ENCODE data around the gene FOCAD.

FOCAD gene

GRCh38 chr9:20788526-20789451 lies 104.7 kb downstream of the FOCAD start:
- no peak for DNase-seq (ENCODE audit: low read depth in 3 of 3)

- DNase-seq (ENCODE audit: low read depth in 3 of 3): no peak
These were observed 106.7 kb downstream of the FOCAD start for GRCh38 chr9:20790721-20791120.

GRCh38 chr9:20791682-20792081 lies 107.6 kb downstream of the FOCAD start:
- no peak for DNase-seq (ENCODE audit: low read depth in 3 of 3)

GRCh38 chr9:20804489-20805250 lies 120.6 kb downstream of the FOCAD start:
- DNase-seq (ENCODE audit: low read depth in 3 of 3): no peak

- no peak for DNase-seq (ENCODE audit: low read depth in 3 of 3)
These were observed 121.7 kb downstream of the FOCAD start for GRCh38 chr9:20805766-20806165.

- DNase-seq (ENCODE audit: low read depth in 3 of 3): no peak
These were observed 123.9 kb downstream of the FOCAD start for GRCh38 chr9:20808002-20808401.

GRCh38 chr9:20811872-20812271 lies 127.8 kb downstream of the FOCAD start:
- no peak for DNase-seq (ENCODE audit: low read depth in 3 of 3)

GRCh38 chr9:20815923-20816703 lies 132.1 kb downstream of the FOCAD start:
- no peak for DNase-seq (ENCODE audit: low read depth in 3 of 3)

GRCh38 chr9:20823051-20823450 lies 139.0 kb downstream of the FOCAD start:
- DNase-seq (ENCODE audit: low read depth in 3 of 3): no peak

- no peak for DNase-seq (ENCODE audit: low read depth in 3 of 3)
These were observed 147.0 kb downstream of the FOCAD start for GRCh38 chr9:20831028-20831427.

GRCh38 chr9:20832775-20833174 lies 148.7 kb downstream of the FOCAD start:
- DNase-seq (ENCODE audit: low read depth in 3 of 3): no peak

GRCh38 chr9:20835377-20836286 lies 151.6 kb downstream of the FOCAD start:
- no peak for DNase-seq (ENCODE audit: low read depth in 3 of 3)

GRCh38 chr9:20837166-20837565 lies 153.1 kb downstream of the FOCAD start:
- no peak for DNase-seq (ENCODE audit: low read depth in 3 of 3)

- no peak for DNase-seq (ENCODE audit: low read depth in 3 of 3)
These were observed 154.2 kb downstream of the FOCAD start for GRCh38 chr9:20838218-20838617.

- no peak for DNase-seq (ENCODE audit: low read depth in 3 of 3)
These were observed 160.9 kb downstream of the FOCAD start for GRCh38 chr9:20844916-20845315.

- DNase-seq (ENCODE audit: low read depth in 3 of 3): no peak
These were observed 164.4 kb downstream of the FOCAD start for GRCh38 chr9:20848490-20848889.

GRCh38 chr9:20853866-20854265 lies 169.8 kb downstream of the FOCAD start:
- no peak for DNase-seq (ENCODE audit: low read depth in 3 of 3)

GRCh38 chr9:20854444-20854843 lies 170.4 kb downstream of the FOCAD start:
- no peak for DNase-seq (ENCODE audit: low read depth in 3 of 3)

GRCh38 chr9:20863945-20864344 lies 179.9 kb downstream of the FOCAD start:
- DNase-seq (ENCODE audit: low read depth in 3 of 3): no peak

GRCh38 chr9:20865347-20865746 lies 181.3 kb downstream of the FOCAD start:
- no peak for DNase-seq (ENCODE audit: low read depth in 3 of 3)

GRCh38 chr9:20870115-20870514 lies 186.1 kb downstream of the FOCAD start:
- no peak for DNase-seq (ENCODE audit: low read depth in 3 of 3)

Data from stimulated activated CD4-positive, alpha-beta T cell treated with anti-CD3 and anti-CD28 coated beads, TNF-alpha, amount 100 ng/mL, for 4 hours (primary cell).